Brain pericyte (primary cell): ENCODE results near the gene RDH12.
"Not testable (repeated sequence)": the region's sequence is repeated elsewhere in the genome, so short reads cannot be mapped to it uniquely, and the experiment has no call there.

Source experiments
- DNase-seq: peaks from one replicate; pipeline ENCODE4 v3.0.0-alpha.2; 2012; ENCODE audit warnings: low read depth, low spot score

Gene RDH12

GRCh38 chr14:67701492-67701891 is at the start of gene RDH12:
Gene RDH12 (plus strand): TSS chr14:67701886. CDS start chr14:67722643, 20,757 bp downstream.
- DNase-seq = not testable (repeated sequence)

- no peak for DNase-seq
Observed at GRCh38 chr14:67652189-67652588, 49.5 kb upstream of the RDH12 start.

GRCh38 chr14:67653651-67654280 is 47.9 kb upstream of the RDH12 start:
- no peak for DNase-seq

- no peak for DNase-seq
Observed at GRCh38 chr14:67663633-67664032, 38.1 kb upstream of the RDH12 start.

- no peak for DNase-seq
Observed at GRCh38 chr14:67665868-67666267, 35.8 kb upstream of the RDH12 start.

- DNase-seq = no peak
Observed at GRCh38 chr14:67666750-67667449, 34.8 kb upstream of the RDH12 start.

- DNase-seq = no peak
Observed at GRCh38 chr14:67668559-67668958, 33.1 kb upstream of the RDH12 start.

GRCh38 chr14:67673451-67673850 is 28.2 kb upstream of the RDH12 start:
- no peak for DNase-seq

- no peak for DNase-seq
Observed at GRCh38 chr14:67674139-67674479, 27.6 kb upstream of the RDH12 start.

GRCh38 chr14:67674480-67675218 is 27.0 kb upstream of the RDH12 start, which contains the start of gene VTI1B:
Gene VTI1B (minus strand): TSS chr14:67674632. CDS start chr14:67674489, 143 bp downstream.
- peak; percentile 57 for DNase-seq

- no peak for DNase-seq
Observed at GRCh38 chr14:67675219-67675582, 26.5 kb upstream of the RDH12 start.

GRCh38 chr14:67679006-67679405 is 22.7 kb upstream of the RDH12 start:
- no peak for DNase-seq

GRCh38 chr14:67680121-67680602 is 21.5 kb upstream of the RDH12 start:
- DNase-seq = no peak

- DNase-seq = no peak
Observed at GRCh38 chr14:67680941-67681340, 20.7 kb upstream of the RDH12 start.

GRCh38 chr14:67683842-67684241 is 17.8 kb upstream of the RDH12 start:
- DNase-seq = no peak

GRCh38 chr14:67690011-67690410 is 11.7 kb upstream of the RDH12 start:
- no peak for DNase-seq

GRCh38 chr14:67694791-67695393 is 6.8 kb upstream of the RDH12 start:
- DNase-seq = peak; percentile 54

GRCh38 chr14:67695394-67695949 is 6.2 kb upstream of the RDH12 start, which contains the start of gene RDH11:
Gene RDH11 (minus strand): TSS chr14:67695764. CDS start chr14:67695703, 61 bp downstream.
- DNase-seq = peak; percentile 67

GRCh38 chr14:67697006-67697405 is 4.7 kb upstream of the RDH12 start:
- no peak for DNase-seq

GRCh38 chr14:67698179-67698578 is 3.5 kb upstream of the RDH12 start:
- no peak for DNase-seq

GRCh38 chr14:67703997-67704396 is 2.3 kb downstream of the RDH12 start:
- no peak for DNase-seq
